Esophagus squamous epithelium (tissue), 5 donors: ENCODE measurements around the gene PDHX. TPM values are rescaled to one million over a fixed set of nuclear protein-coding genes. Genes with fewer than 3 reads are reported as not detected.

Experiments
- DNase-seq: peaks from one replicate; lab custom pipeline; 2025; lab: John Stamatoyannopoulos, UW
- H3K27ac ChIP-seq, 4 donors: fragments of 200-600 bp; sonication (generic); one replicate each; pipeline ENCODE4 v1.5.1; 2016 to 2019; ENCODE audit warnings: mild to moderate bottlenecking in 1 of 4
- H3K27me3 ChIP-seq, 4 donors: fragments of 200-600 bp; sonication (generic); 1 replicate in 3 of 4; 2 replicates in 1 of 4; pipeline versions ENCODE4 v1.5.1 to v1.6.0; 2017 to 2021; ENCODE audit warnings: antibody characterized with exemption in 1 of 4
- H3K36me3 ChIP-seq, 3 donors: fragments of 200-600 bp; sonication (generic); one replicate each; pipeline ENCODE4 v1.5.1; 2016 to 2019
- H3K4me1 ChIP-seq, 3 donors: fragments of 200-600 bp; sonication (generic); one replicate each; pipeline ENCODE4 v1.5.1; 2017 to 2019
- H3K4me3 ChIP-seq, 4 donors: fragments of 200-600 bp; sonication (generic); 1 replicate in 3 of 4; 2 replicates in 1 of 4; pipeline ENCODE4 v1.5.1; 2016 to 2019; ENCODE audit warnings: mild to moderate bottlenecking in 2 of 4, moderate library complexity in 1 of 4
- H3K9me3 ChIP-seq, 3 donors: fragments of 200-600 bp; sonication (generic); one replicate each; pipeline ENCODE4 v1.5.1; 2016 to 2019
- CTCF ChIP-seq, 6 experiments: fragments of 450-650 bp in 4 of 6; fragments of 200-600 bp in 2 of 6; sonication (generic) in 2 of 6; IDR thresholded peaks; one replicate each; pipeline ENCODE4 v1.5.1; 2016 to 2019; ENCODE audit warnings: antibody characterized with exemption in 6 of 6, mild to moderate bottlenecking in 4 of 6, moderate library complexity in 4 of 6
- POLR2A ChIP-seq, 4 donors: fragments of 450-650 bp; IDR thresholded peaks; one replicate each; pipeline ENCODE4 v1.6.1; 2017; ENCODE audit warnings: antibody characterized with exemption in 4 of 4, mild to moderate bottlenecking in 4 of 4, moderate library complexity in 3 of 4
- WGBS, 2 donors: methylation state at CpG; one replicate each; pipeline ENCODE4 v1.1.5; 2018; 5-methylcytosine and 5-hydroxymethylcytosine counted together
- intact Hi-C: fragments of 100-400 bp; cut with DNase I; formaldehyde crosslinking; loops from one replicate; pipeline ENCODE4 v1.15.0; 2022
- total RNA-seq, 4 donors: library from RNA; depleted of rRNA; stranded (reverse); fragments of >200 nt; gene quantifications; one replicate each; pipeline ENCODE4 v1.1.0, GENCODE V29; 2016
- donor health status: DM: yes; HTN: yes; CAD: no.

PDHX gene
- total RNA-seq, 4 donors from 2014 or later: 14.1 to 29.9 (median 25.7) TPM

GRCh38 chr11:34926101-34926830 lies 9.8 kb downstream of the PDHX start:
- no peaks in the 10 kb centered on the region for H3K9me3 ChIP-seq
- no peak for DNase-seq
- H3K4me3 ChIP-seq: no peak overlapping the region
- H3K27ac ChIP-seq: no peak overlapping the region
- TF ChIP-seq POLR2A (IDR thresholded peaks at IDR 0.05) (no peak), CTCF (IDR thresholded peaks at IDR 0.05) (peak; percentile 62 to 83 (median 69))
- WGBS, 2 donors: 0 to 4% methylated on average over 2 of the region's 2 CpGs
- H3K27me3 ChIP-seq: no peaks in the 10 kb centered on the region
- intact Hi-C loops: no loop called here
- H3K36me3 ChIP-seq: no peaks in the 10 kb centered on the region
- H3K4me1 ChIP-seq: peaks cover 0 to 37% (median 18%) of the 10 kb centered on the region in 3 donors

- Histone ChIP-seq H3K27me3 (no peaks in the 10 kb centered on the region), H3K4me1 (peaks cover 0 to 37% (median 18%) of the 10 kb centered on the region in 3 donors), H3K4me3 (no peak overlapping the region), H3K36me3 (peaks cover 0 to under 1% (median 0%) of the 10 kb centered on the region in 3 donors), H3K9me3 (no peaks in the 10 kb centered on the region), H3K27ac (no peak overlapping the region)
- DNase-seq: no peak
- intact Hi-C loops: no loop called here
- TF ChIP-seq CTCF (IDR thresholded peaks at IDR 0.05) (no peak), POLR2A (IDR thresholded peaks at IDR 0.05) (no peak)
These were observed 10.4 kb downstream of the PDHX start for GRCh38 chr11:34926831-34927132.

GRCh38 chr11:34928268-34928959 lies 12.0 kb downstream of the PDHX start:
- 78 to 84% methylated on average over 3 of the region's 3 CpGs for WGBS, 2 donors
- peaks cover 0 to 17% (median 0%) of the 10 kb centered on the region in 3 donors for H3K36me3 ChIP-seq
- peaks cover 0 to 37% (median 18%) of the 10 kb centered on the region in 3 donors for H3K4me1 ChIP-seq
- intact Hi-C loops: no loop called here
- no peaks in the 10 kb centered on the region for H3K9me3 ChIP-seq
- no peak for DNase-seq
- H3K27me3 ChIP-seq: no peaks in the 10 kb centered on the region
- no peak overlapping the region for H3K4me3 ChIP-seq
- H3K27ac ChIP-seq: no peak overlapping the region
- TF ChIP-seq CTCF (IDR thresholded peaks at IDR 0.05) (no peak), POLR2A (IDR thresholded peaks at IDR 0.05) (no peak)

- H3K4me1 ChIP-seq: peaks cover 0 to 33% (median 17%) of the 10 kb centered on the region in 3 donors
- no peak overlapping the region for H3K4me3 ChIP-seq
- 86 to 89% methylated on average over 7 of the region's 7 CpGs for WGBS, 2 donors
- H3K36me3 ChIP-seq: peaks cover 0 to 22% (median 0%) of the 10 kb centered on the region in 3 donors
- no peak overlapping the region for H3K27ac ChIP-seq
- H3K9me3 ChIP-seq: no peaks in the 10 kb centered on the region
- TF ChIP-seq CTCF (IDR thresholded peaks at IDR 0.05) (no peak), POLR2A (IDR thresholded peaks at IDR 0.05) (no peak)
- DNase-seq: no peak
- intact Hi-C loops: no loop called here
- H3K27me3 ChIP-seq: no peaks in the 10 kb centered on the region
These were observed 12.7 kb downstream of the PDHX start for GRCh38 chr11:34928960-34929680.
